Osteocyte (in vitro differentiated cells): ENCODE results near the gene ARL5C. TPM values are rescaled to one million over a fixed set of nuclear protein-coding genes. Genes with fewer than 3 reads are reported as not detected.

Experiments used
- DNase-seq: peaks from one replicate; pipeline ENCODE4 v3.0.0; 2021; ENCODE audit warnings: mixed read lengths; ENCODE audit not compliant: unreplicated experiment; ENCODE audit errors: extremely low spot score
- H3K27ac Mint-ChIP-seq: one replicate; pipeline ENCODE4 v1.8.0; 2021; ENCODE audit warnings: mild to moderate bottlenecking, mixed read lengths; ENCODE audit not compliant: unreplicated experiment
- H3K27me3 Mint-ChIP-seq: one replicate; pipeline ENCODE4 v1.8.0; 2021; ENCODE audit warnings: mixed read lengths; ENCODE audit not compliant: unreplicated experiment
- H3K36me3 Mint-ChIP-seq: one replicate; pipeline ENCODE4 v1.8.0; 2021; ENCODE audit warnings: mixed read lengths; ENCODE audit not compliant: unreplicated experiment
- H3K4me1 Mint-ChIP-seq: one replicate; pipeline ENCODE4 v1.8.0; 2021; ENCODE audit warnings: mixed read lengths; ENCODE audit not compliant: unreplicated experiment
- H3K4me3 Mint-ChIP-seq: one replicate; pipeline ENCODE4 v1.8.0; 2021; ENCODE audit warnings: mild to moderate bottlenecking, moderate library complexity, mixed read lengths; ENCODE audit not compliant: unreplicated experiment
- H3K9me3 Mint-ChIP-seq: one replicate; pipeline ENCODE4 v1.8.0; 2021; ENCODE audit warnings: mixed read lengths; ENCODE audit not compliant: unreplicated experiment
- total RNA-seq: library from RNA; stranded (reverse); gene quantifications from 2 replicates; pipeline ENCODE4 v1.2.1, GENCODE V29; 2021
- TF ChIP-seq, protein P1 (sequence below): fragments of 200-600 bp; sonication (generic); IDR thresholded peaks from 2 replicates; pipeline ENCODE4 v1.5.0; 2021; ENCODE audit warnings: antibody characterized with exemption, mild to moderate bottlenecking, moderate library complexity

ARL5C gene
- total RNA-seq, 1 donor from 2014 or later, result not detected

DNA sequence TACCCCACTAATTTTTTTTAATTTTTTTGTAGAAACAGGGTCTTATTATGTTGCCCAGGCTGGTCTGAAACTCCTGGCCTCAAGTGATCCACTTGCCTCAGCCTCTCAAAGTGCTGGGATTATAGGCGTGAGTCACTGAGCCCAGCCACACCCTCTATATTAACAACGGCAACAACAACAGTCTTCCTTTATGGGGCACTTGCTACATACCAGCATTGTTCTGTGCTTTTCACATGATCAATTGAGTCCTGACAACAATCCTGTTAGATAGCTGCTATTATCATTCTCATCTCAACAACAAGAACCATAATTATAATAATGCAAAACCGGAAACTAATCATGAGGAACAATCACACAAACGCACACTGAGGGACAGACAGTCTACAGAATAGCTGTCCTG, 12.6 kb upstream of the ARL5C start:
- Mint-ChIP-seq H3K4me3 (no peak overlapping the region), H3K9me3 (no peaks in the 10 kb centered on the region), H3K36me3 (peaks cover 35% of the 10 kb centered on the region), H3K27me3 (no peaks in the 10 kb centered on the region), H3K27ac (peak overlapping the region; percentile 67), H3K4me1 (peaks cover 8% of the 10 kb centered on the region)
- DNase-seq, result no peak
- TF ChIP-seq, protein P1, sequence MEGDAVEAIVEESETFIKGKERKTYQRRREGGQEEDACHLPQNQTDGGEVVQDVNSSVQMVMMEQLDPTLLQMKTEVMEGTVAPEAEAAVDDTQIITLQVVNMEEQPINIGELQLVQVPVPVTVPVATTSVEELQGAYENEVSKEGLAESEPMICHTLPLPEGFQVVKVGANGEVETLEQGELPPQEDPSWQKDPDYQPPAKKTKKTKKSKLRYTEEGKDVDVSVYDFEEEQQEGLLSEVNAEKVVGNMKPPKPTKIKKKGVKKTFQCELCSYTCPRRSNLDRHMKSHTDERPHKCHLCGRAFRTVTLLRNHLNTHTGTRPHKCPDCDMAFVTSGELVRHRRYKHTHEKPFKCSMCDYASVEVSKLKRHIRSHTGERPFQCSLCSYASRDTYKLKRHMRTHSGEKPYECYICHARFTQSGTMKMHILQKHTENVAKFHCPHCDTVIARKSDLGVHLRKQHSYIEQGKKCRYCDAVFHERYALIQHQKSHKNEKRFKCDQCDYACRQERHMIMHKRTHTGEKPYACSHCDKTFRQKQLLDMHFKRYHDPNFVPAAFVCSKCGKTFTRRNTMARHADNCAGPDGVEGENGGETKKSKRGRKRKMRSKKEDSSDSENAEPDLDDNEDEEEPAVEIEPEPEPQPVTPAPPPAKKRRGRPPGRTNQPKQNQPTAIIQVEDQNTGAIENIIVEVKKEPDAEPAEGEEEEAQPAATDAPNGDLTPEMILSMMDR, result no peak

DNA sequence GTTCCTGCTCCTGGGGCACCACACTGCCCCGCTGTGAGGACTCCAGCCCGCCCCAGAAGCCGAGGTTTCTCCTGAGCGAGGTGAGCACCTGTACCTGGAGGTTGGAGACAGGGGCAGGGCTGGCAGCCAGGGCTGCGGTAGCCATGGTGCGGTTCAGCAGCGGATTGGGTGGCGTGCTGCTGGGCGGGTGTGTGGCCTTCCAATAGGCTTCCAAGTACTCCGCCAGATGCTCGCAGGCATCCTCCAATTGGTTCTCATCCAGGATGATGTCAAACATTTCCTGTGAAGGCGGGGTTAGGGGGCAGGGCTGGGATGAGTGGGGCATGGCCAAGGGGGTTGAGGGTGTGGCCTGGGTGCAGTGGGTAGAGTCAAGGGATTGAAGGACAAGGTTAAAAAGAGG, 11.3 kb upstream of the ARL5C start:
- Mint-ChIP-seq H3K36me3 (peaks cover 25% of the 10 kb centered on the region), H3K27ac (no peak overlapping the region), H3K4me3 (no peak overlapping the region), H3K27me3 (no peaks in the 10 kb centered on the region), H3K4me1 (peaks cover 8% of the 10 kb centered on the region), H3K9me3 (no peaks in the 10 kb centered on the region)
- TF ChIP-seq, protein P1, result no peak
- DNase-seq, result no peak

DNA sequence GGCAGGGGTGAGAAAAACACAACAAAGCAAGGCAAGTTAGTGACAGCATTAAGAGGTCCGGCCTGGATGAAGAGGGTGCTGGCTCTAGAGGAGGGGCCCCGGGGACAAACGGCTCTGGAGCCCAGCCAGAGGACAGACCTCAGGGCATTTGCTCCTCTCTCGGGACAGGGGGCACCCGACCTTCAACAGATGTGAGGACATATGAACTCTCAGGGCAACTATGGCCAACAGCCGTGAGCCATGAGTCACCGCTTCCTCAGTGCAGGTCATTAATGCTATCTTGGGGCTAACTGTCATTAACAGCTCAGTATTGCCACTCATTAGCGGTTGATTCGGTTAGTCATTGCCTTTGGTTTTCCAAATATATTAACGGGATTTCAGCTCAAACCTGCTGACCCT, 9.7 kb upstream of the ARL5C start:
- Mint-ChIP-seq H3K27ac (no peak overlapping the region), H3K27me3 (no peaks in the 10 kb centered on the region), H3K36me3 (peaks cover 25% of the 10 kb centered on the region), H3K4me3 (no peak overlapping the region), H3K9me3 (no peaks in the 10 kb centered on the region), H3K4me1 (peaks cover 8% of the 10 kb centered on the region)
- TF ChIP-seq, protein P1, result no peak
- no peak for DNase-seq

DNA sequence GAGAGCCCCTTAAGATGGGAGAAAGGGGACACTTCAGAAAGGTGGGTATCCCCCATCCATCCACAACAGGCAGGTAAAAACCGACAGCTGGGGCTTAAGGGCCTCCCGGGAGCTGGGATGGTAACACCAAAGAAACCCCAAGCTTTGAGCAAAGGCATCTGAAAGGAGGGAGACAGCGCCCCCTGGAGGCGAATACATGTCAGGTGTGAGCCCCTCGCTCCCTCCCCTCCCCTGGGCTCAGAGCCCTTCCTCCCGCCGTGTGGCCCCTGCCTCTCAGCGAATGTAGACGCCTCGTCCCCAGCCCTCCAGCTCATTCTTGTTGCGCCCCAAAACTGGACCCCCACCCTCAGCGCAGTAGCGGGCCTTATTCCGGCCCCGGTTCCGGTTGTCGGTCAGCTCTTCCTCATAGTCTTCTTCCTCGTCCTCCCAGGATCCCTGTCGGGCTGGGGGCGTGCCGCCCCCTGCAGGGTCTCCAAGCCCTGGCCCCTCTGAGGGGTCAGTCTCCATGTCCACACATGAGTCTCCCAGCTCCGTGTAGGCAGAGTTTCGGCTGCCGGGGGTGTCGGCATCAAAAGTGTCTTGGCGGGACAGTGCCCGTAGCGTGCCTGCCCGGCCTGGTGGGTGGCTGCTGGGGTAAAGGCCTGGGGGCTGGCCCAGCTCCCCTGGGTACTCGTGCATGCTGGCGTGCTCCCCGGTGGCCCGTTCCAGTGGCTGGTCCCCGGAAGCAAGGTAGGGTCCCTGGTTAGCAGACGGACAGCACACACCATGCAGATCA, 9.1 kb upstream of the ARL5C start:
- H3K4me1 Mint-ChIP-seq, result peaks cover 8% of the 10 kb centered on the region
- no peak overlapping the region for H3K4me3 Mint-ChIP-seq
- no peaks in the 10 kb centered on the region for H3K9me3 Mint-ChIP-seq
- H3K36me3 Mint-ChIP-seq, result peaks cover 25% of the 10 kb centered on the region
- H3K27ac Mint-ChIP-seq, result no peak overlapping the region
- no peak for DNase-seq
- H3K27me3 Mint-ChIP-seq, result no peaks in the 10 kb centered on the region
- TF ChIP-seq, protein P1, result peak; percentile 84

DNA sequence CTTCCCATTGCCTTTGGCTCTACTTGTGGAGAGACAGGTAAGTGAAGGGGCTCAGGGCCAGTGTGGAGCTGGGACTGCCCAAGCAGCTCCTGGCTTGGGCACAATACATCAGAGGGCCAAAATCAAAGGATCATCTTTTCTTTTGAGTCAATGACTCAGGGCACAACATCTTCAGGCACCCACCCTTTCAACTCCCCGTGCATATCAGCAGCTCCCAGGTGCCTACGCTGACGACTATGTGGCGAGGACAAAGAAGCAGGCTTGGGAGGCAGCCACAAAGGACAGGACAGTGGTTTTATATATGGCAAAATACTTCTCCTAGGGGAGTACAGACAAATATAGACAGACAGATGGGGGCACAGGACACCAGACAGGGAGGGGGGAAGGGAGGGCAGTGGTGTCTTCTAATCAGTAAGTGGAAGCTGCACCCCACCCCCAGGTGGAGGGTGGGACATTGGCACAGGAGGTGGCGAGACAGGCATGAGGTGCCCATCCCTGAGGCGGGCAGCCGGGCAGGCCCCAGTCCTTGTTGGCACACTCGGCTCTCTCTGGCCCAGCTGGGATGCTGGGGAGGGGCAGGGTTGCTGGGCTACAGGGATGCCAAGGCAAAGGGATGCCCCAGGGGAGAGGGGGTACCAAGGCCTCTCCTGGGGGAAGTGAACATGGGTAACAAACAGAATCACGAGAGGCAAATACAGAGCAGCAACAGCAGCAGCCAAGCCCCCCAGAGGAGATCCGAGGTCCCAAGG, 7.7 kb upstream of the ARL5C start:
- Mint-ChIP-seq H3K4me3 (no peak overlapping the region), H3K27me3 (no peaks in the 10 kb centered on the region), H3K4me1 (peaks cover 7% of the 10 kb centered on the region), H3K36me3 (peaks cover 25% of the 10 kb centered on the region), H3K9me3 (no peaks in the 10 kb centered on the region), H3K27ac (no peak overlapping the region)
- TF ChIP-seq, protein P1, result no peak
- no peak for DNase-seq
